ENCODE measurements around the gene ITGB8. TPM values are rescaled to one million over a fixed set of nuclear protein-coding genes. Genes with fewer than 3 reads are reported as not detected.
"Not testable (repeated sequence)": the region's sequence is repeated elsewhere in the genome, so short reads cannot be mapped to it uniquely, and the experiment has no call there.

The ITGB8 gene
- total RNA-seq, result 1 to 10 TPM; 4.8 to 5.2 TPM
- long read RNA-seq, partial matches to known transcripts, result 1 of 2 reads
- long read RNA-seq, other reads (novel, unspliced or antisense), result 1 of 2 reads

DNA sequence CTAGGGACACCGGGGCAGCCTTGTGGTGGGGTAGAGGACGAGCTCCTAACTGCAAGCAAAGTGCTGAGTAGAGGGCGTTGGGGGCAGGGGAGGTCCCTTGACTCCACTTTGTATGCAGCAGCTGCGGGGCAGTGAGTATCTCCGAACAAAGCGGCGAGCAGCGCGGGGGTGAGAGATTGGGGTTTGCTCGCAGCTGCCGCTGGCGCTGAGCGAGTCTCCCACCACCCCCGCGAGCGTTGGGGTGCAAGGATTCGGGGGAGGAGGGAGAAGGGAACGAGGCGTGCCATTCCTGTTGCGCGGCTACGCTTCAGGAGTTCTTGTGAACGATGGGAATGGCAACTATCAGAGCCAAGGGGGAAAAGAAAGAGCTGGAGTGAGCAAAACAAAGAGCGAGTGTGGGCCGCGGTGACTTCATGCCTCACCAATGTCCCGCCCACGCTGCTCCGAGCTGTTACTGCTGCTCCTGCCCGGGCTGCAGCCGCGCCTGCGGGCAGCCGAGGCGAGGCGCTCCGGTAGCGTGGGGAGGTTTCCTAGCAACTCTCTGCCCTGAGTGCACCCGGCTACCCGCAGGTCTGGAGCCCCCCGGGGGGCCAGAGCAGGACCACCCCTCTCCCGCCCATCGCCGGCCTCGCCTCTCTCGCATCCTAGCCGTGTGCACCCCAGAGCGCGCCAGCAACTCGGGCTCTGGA is at the start of gene ITGB8:
Gene ITGB8, plus strand, starts transcription at position 662 of the 689 bp plus-strand sequence. CDS start 907 bp downstream, outside the sequence.
- ATAC-seq (peak; percentile 89 to 94), DNase-seq (peak; percentile 91)
- intact Hi-C loops (cut with DNase I), result no loop called here

DNA sequence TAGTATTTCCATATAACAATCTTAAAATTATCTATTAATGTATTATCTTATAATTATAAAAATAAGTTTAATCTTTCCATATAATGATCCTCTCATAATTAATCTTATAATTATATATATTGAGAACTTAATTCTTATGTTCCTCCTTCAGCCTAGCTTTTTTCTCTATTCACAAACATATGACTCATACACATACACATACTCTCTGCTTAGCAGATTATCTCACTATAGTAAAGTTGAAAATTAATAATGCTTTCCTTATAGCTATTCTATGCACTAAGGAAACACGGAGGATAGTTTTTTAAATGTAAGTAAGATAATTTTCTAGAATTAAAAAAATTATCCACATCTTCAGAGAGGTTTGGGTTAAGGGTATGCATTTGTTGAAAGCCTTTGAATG is 47.7 kb upstream of the ITGB8 start:
- ATAC-seq (no peak), DNase-seq (no peak)
- intact Hi-C loops (cut with DNase I), result no loop called here

DNA sequence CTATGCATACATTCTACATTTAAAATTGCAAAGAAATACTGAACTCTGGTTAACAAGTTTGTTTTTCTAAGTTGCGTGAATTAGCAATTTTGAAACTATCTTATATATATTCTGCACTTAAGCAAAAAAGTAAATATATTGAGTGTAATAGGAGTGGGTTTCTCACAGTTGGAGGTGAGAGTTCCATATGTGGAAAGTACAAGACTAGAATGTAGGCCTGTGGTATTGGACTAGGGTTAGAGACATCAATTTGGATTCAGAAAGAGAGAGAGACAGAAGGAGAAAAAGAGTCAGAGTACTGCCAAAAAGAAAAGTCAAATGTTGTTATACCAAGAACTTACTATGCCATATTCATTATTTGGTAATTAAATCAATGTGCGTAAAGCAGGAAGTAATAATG is 47.3 kb upstream of the ITGB8 start:
- ATAC-seq (no peak), DNase-seq (no peak)
- intact Hi-C loops (cut with DNase I), result no loop called here

DNA sequence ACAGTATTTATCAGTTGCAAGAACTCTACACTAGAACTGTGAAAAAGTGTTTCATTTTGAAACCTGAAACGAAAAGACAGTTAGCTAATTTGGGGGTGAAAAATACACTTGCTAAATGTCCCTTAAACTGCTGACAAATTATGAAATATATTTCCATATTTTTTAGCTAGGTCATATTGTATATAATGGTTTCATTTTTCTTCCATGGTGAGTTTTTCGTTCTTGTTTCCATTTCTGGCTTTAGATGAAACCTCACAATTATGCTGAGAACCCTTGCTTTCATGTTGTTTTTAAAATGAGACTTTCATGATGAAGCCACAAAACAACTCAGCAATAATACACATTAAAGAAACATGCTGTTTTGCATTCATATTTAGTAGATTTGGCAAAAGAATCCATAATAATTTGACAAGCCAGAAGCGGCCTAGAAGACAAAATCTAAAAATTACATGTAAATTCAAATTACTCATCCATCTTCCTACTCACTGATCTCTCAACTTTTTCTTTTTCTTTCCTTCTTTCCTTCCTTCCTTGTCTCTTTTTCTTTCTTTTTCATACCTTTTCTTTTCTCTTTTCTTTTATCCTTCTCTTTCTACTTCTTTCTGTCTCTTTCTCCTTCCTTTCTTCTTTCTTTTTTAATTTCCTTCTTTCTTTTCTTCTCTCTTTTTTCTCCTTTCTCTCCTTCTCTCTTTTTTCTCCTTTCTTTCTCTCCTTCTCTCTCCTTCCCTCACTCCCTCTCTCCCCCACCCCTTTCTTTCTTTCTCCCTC is 46.5 kb upstream of the ITGB8 start:
- intact Hi-C loops (cut with DNase I), result no loop called here
- no peak for DNase-seq
- ATAC-seq, result no peak

GRCh38 chr7:20284771-20285143 is 45.9 kb upstream of the ITGB8 start:
- intact Hi-C loops (cut with DNase I), result no loop called here
- ATAC-seq, result no peak

GRCh38 chr7:20287317-20287716 is 43.4 kb upstream of the ITGB8 start:
- DNase-seq (no peak), ATAC-seq (no peak)
- intact Hi-C loops (cut with DNase I), result no loop called here

More at GRCh38 chr7:20284771-20285143, 45.9 kb upstream of the ITGB8 start:
- no peak for DNase-seq

- no peak for ATAC-seq
- intact Hi-C loops (cut with DNase I), result no loop called here
These were observed 42.7 kb upstream of the ITGB8 start for GRCh38 chr7:20288036-20288435.

DNA sequence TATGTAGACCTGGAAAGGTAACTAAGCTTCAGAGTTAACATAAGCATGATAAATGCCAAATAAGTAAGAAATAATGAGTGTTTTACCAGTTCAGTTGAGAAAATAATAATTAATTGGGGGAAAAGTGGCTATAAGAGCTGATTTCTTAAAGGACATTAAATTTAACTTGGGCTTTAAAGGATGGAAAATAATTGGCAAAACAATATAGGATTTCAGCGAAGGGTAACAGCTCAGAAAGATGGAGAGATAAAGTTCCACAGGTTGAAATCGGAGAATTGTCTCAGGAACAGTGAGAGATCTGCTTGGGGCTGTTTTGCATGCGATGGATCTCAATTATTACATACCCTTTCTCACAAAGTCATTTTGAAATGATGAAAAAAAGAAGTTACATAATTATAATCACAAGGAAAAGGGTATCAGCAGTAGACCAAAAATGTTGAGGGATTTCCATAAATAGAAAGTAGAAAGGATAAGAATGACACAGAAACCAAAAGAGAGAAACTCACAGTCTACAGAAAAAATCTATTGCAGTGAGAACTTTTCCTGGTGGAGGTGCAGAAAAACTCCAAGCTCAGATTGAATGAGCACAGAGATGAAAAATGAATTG is 40.1 kb upstream of the ITGB8 start:
- no peak for ATAC-seq
- intact Hi-C loops (cut with DNase I), result no loop called here
- no peak for DNase-seq

More at GRCh38 chr7:20288036-20288435, 42.7 kb upstream of the ITGB8 start:
- DNase-seq, result no peak

DNA sequence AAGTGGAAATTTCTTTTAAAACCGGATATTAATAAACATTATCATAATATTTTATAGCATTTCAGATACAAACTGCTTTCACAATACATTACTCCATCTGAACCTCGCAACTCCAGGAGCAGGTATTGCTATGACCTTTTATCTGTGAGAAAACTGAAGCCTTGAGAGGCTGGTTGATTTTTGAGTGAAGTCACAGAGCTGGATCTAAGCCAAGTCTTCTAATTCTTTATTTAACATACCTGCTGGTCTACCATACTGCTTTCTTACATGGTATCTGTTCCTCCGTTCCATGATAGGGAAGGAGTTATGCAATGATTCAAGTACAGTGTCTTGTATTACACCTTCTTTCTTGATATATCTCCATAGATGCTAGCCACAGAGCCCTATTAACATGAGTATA is 37.4 kb upstream of the ITGB8 start:
- ATAC-seq (no peak), DNase-seq (no peak)
- intact Hi-C loops (cut with DNase I), result no loop called here

DNA sequence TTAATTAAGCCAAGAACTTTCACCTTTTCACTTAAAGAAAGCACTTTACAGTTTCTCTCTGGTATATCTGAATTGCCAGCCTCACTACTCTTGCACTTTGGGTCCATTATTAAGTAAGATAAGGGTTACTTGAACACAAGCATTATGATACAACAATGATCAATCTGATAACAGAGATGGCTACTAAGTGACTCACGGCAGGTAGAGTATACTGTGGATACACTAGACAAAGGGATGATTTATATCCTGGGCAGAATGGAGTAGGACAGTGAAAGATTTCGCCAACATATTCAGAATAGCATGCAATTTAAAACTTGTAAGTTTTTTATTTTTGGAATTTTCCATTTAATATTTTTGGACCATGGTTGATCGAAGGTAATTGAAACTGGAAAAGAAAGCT is 34.3 kb upstream of the ITGB8 start:
- intact Hi-C loops (cut with DNase I), result no loop called here
- no peak for ATAC-seq

GRCh38 chr7:20296901-20297300 is 33.8 kb upstream of the ITGB8 start:
- DNase-seq (no peak), ATAC-seq (no peak)
- intact Hi-C loops (cut with DNase I), result no loop called here

More for the DNA sequence above, 34.3 kb upstream of the ITGB8 start:
- no peak for DNase-seq

GRCh38 chr7:20298486-20298901 is 32.2 kb upstream of the ITGB8 start:
- DNase-seq (no peak), ATAC-seq (no peak)
- intact Hi-C loops (cut with DNase I), result no loop called here

DNA sequence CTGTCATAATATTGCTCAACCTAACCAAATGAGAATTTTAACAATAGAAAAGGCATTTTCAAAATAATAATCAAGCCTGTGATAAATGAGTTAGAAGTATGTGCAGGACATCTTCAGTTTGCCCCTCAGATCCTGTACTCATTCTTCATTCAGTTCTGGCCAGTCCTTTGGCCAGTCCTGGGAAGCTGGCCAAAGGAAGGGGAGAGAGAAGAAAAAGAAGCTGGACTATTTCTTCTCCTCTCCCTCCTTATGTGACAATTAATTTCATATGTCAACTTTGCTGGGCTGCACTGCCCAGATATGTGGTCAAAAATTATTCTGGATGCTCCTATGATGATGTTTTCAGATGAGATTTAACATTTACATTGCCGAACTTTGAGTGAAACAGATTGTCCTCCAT is 31.6 kb upstream of the ITGB8 start:
- DNase-seq, result no peak
- ATAC-seq, result no peak
- intact Hi-C loops (cut with DNase I), result no loop called here

GRCh38 chr7:20299647-20300312 is 30.9 kb upstream of the ITGB8 start:
- intact Hi-C loops (cut with DNase I), result no loop called here

DNA sequence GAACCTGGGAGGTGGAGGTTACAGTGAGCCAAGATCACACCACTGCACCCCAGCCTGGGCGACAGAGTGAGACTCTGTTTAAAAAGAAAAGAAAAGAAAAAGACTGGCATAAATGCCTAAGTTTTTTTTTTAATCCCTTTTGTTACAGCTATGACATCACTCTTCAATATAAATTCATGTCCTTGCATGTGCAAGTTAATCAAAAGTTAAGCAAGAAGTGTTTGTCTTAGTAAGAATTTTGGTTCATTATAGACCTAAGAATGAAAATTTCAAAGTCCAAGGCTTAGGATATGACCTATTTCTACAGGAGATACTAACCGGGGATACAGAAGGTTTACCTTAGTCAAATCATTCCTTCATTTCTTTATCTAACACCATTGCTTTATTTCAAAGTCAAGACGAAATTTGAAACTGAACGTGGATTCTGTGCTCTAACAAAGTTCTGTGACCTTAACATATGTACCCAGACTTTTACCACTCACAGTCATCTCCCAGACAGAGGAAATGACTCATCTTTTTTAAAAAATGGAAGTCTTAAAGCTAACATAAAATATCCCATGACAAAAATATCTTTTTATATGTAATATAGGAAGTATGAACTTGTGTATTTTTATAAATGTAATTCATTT is 29.3 kb upstream of the ITGB8 start:
- DNase-seq (no peak), ATAC-seq (no peak)
- intact Hi-C loops (cut with DNase I), result no loop called here

More at GRCh38 chr7:20299647-20300312, 30.9 kb upstream of the ITGB8 start:
- ATAC-seq (no peak), DNase-seq (no peak)

DNA sequence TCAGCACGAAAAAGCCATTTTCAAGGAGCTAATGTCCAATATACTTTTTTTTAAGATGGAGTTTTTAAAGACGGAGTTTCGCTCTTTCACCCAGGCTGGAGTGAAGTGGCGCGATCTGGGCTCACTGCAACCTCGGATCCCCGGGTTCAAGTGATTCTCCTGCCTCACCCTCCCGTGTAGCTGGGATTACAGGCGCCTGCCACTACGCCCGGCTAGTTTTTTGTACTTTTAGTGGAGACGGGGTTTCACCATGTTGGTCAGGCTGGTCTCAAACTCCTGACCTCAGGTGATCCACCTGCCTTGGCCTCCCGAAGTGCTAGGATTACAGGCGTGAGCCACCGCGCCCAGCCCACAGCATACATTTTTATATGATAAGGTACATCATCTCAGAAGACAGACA is 28.4 kb upstream of the ITGB8 start:
- ATAC-seq; intact Hi-C loops (cut with DNase I); DNase-seq: not testable (repeated sequence)

DNA sequence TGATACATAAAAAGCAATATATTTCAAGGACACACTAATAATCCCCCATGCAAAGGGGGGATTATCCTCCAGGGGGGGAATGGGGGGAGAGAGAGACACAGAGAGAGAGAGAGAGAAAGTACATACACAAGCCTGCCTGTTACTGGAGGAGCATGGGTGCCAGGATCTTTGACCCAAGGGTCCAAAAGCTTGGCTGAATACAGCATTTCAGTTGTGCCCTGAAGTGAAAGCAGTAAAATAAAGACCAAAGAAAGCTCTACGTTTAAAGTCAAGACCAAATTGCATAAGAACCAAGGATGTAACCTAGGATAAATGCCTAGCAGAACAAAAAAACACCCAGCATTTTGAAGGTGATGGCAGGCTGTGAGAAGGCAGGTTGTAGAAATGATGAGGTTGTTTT is 27.8 kb upstream of the ITGB8 start:
- intact Hi-C loops (cut with DNase I), result no loop called here
- DNase-seq (no peak), ATAC-seq (no peak)

DNA sequence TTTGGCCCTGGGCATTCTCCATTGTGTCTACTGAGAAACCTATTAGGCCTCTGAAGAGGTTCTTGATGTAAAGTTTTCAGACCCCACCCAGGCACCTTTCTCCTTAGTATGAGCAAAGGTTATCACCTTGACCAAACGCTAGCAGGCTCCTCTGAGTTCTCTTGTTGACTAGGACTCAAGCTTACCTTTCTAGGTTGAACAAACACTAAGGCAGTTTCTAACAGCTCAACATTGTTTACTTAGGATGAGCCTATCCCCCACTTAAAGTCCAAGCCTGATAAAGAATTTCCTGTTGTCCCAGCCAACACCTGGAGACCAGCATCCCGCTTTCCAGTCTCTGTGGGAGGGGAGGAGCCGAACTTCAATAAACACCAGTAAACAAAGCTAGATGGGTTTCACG is 26.3 kb upstream of the ITGB8 start:
- DNase-seq (no peak), ATAC-seq (no peak)
- intact Hi-C loops (cut with DNase I), result no loop called here

DNA sequence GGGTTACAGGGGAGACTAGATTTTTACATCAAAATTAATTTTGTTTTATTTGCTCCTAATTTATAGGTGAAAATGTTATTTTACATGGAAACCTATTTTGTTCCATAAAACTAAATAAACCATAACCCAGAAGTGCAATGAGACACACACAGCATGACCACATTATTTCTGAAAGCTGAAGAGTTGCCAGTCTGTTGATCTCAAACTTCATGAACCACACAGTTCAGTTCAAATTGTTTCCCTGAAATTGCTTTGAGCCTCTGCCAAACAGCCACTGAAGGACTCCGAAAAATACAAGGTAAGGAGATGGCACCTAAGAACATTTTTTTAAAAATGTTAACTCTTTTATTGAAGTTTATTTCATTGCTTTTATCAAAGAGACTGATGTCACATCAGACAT is 25.0 kb upstream of the ITGB8 start:
- DNase-seq (no peak), ATAC-seq (no peak)
- intact Hi-C loops (cut with DNase I), result no loop called here
